Prostate gland (tissue), 2 donors: ENCODE measurements around the gene SVOP. TPM values are rescaled to one million over a fixed set of nuclear protein-coding genes. Genes with fewer than 3 reads are reported as not detected.
"Not testable (repeated sequence)": the region's sequence is repeated elsewhere in the genome, so short reads cannot be mapped to it uniquely, and the experiment has no call there.

Source experiments
- DNase-seq: peaks from one replicate; pipeline ENCODE4 v3.0.0-alpha.2; 2019; ENCODE audit warnings: low spot score
- H3K27ac ChIP-seq, 2 donors: fragments of 200-600 bp; sonication (generic); 2 replicates each; pipeline ENCODE4 v1.5.1; 2017 to 2019
- H3K27me3 ChIP-seq: fragments of 200-600 bp; sonication (generic); replicated peaks from 2 replicates; pipeline ENCODE4 v1.5.1; 2019; ENCODE audit not compliant: insufficient read depth
- H3K36me3 ChIP-seq, 2 donors: fragments of 200-600 bp; sonication (generic); 1 replicate in 1 of 2; 2 replicates in 1 of 2; pipeline versions ENCODE4 v1.5.1 to v1.8.1; 2017 to 2019
- H3K4me1 ChIP-seq: fragments of 200-600 bp; sonication (generic); replicated peaks from 2 replicates; pipeline ENCODE4 v1.5.1; 2019
- H3K4me3 ChIP-seq, 2 donors: fragments of 200-600 bp; sonication (generic); 2 replicates each; pipeline ENCODE4 v1.5.1; 2017 to 2019
- H3K9me3 ChIP-seq: fragments of 200-600 bp; sonication (generic); 2 replicates; pipeline ENCODE4 v1.5.1; 2017
- POLR2A ChIP-seq: fragments of 450-650 bp; IDR thresholded peaks from one replicate; pipeline ENCODE4 v1.6.1; 2016; ENCODE audit warnings: antibody characterized with exemption, mild to moderate bottlenecking
- POLR2AphosphoS5 ChIP-seq: sonication (generic); formaldehyde crosslinking; IDR thresholded peaks from one replicate; pipeline ENCODE4 v1.6.1; 2017; ENCODE audit warnings: antibody characterized with exemption
- WGBS: methylation state at CpG from one replicate; pipeline ENCODE4 v1.1.5; 2018; 5-methylcytosine and 5-hydroxymethylcytosine counted together
- intact Hi-C: fragments of 100-400 bp; cut with DNase I; formaldehyde crosslinking; loops from one replicate; pipeline ENCODE4 v1.14.2; 2022
- total RNA-seq, 2 donors: library from RNA; depleted of rRNA; stranded (reverse); fragments of >200 nt; gene quantifications; one replicate each; pipeline ENCODE4 v1.1.0, GENCODE V29; 2016
- TF ChIP-seq, protein P1 (sequence below), 4 experiments: fragments of 200-600 bp in 2 of 4; fragments of 450-650 bp in 2 of 4; sonication (generic) in 2 of 4; IDR thresholded peaks; 1 replicate in 3 of 4; 2 replicates in 1 of 4; pipeline ENCODE4 v1.5.1; 2016 to 2019; ENCODE audit warnings: antibody characterized with exemption in 4 of 4, mild to moderate bottlenecking in 2 of 4, moderate library complexity in 2 of 4

Gene SVOP
- total RNA-seq, 2 donors from 2014 or later: 0.06 TPM; not detected in 1

DNA sequence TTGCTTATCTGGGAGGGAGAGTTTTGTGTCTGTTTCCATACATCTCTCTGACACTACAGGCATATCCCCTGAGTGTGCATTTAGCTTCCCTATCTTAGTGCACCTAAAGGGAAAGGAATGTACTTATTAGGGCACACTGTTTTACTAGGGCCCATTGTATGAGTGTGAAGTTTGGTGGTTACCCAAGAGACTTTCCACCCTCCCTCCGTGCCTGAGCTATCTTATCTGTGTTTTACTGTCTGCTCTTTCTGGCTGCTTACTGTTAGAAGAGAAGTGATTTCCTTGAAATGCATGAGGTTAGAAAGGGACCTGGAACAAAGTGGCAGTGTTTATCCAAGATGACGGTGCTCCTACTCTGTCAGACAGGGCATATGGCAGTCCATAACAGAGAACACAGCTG lies 8.5 kb upstream of the SVOP start:
- no peaks in the 10 kb centered on the region for H3K9me3 ChIP-seq
- no peak overlapping the region for H3K4me3 ChIP-seq
- TF ChIP-seq POLR2AphosphoS5 (no peak), POLR2A (no peak)
- TF ChIP-seq, protein P1, sequence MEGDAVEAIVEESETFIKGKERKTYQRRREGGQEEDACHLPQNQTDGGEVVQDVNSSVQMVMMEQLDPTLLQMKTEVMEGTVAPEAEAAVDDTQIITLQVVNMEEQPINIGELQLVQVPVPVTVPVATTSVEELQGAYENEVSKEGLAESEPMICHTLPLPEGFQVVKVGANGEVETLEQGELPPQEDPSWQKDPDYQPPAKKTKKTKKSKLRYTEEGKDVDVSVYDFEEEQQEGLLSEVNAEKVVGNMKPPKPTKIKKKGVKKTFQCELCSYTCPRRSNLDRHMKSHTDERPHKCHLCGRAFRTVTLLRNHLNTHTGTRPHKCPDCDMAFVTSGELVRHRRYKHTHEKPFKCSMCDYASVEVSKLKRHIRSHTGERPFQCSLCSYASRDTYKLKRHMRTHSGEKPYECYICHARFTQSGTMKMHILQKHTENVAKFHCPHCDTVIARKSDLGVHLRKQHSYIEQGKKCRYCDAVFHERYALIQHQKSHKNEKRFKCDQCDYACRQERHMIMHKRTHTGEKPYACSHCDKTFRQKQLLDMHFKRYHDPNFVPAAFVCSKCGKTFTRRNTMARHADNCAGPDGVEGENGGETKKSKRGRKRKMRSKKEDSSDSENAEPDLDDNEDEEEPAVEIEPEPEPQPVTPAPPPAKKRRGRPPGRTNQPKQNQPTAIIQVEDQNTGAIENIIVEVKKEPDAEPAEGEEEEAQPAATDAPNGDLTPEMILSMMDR (IDR thresholded peaks at IDR 0.05): no peak
- intact Hi-C loops: no loop called here
- no peaks in the 10 kb centered on the region for H3K36me3 ChIP-seq
- H3K27ac ChIP-seq: no peak overlapping the region
- H3K4me1 ChIP-seq: no peaks in the 10 kb centered on the region
- 48% methylated on average over 2 of the region's 2 CpGs for WGBS
- no peak for DNase-seq
- no peaks in the 10 kb centered on the region for H3K27me3 ChIP-seq

DNA sequence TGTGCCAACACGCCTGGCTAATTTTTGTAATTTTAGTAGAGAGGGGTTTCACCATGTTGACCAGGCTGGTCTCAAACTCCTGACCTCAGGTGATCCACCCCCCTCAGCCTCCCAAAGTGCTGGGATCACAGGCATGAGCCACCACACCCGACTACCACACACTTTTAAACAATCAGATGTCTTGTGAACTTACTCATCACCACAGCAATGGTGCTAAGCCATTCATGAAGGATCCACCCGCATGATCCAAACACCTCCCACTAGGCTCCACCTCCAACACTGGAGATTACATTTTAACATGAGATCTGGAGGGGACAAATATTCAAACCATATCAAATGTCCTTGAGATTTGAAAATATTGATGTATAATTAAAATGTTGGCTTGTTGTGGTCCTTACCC lies 7.8 kb upstream of the SVOP start:
- H3K27me3 ChIP-seq, H3K4me3 ChIP-seq, H3K4me1 ChIP-seq, H3K36me3 ChIP-seq, DNase-seq, H3K27ac ChIP-seq, H3K9me3 ChIP-seq, intact Hi-C loops: not testable (repeated sequence)
- WGBS: 76% methylated on average over 3 of the region's 3 CpGs

DNA sequence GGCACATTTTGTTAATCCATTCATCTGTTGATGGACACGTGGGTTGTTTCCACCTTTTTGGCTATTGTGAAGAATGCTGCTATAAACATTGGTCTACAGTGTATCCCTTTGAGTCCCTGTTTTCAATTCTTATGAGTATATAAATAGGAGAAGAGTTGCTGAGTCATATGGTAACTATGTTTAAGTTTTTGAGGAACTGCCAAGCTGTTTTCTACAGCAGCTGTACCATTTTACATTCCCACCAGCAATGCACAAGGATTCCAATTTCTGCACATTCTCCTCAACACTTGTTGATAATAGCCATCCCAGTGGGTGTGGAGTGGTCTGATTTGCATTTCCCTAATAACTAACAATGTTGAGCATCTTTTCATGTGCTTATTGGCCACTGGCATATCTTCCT lies 6.9 kb upstream of the SVOP start:
- TF ChIP-seq, protein P1 (IDR thresholded peaks at IDR 0.05): no peak
- TF ChIP-seq POLR2AphosphoS5 (no peak), POLR2A (no peak)
- Histone ChIP-seq H3K27me3 (no peaks in the 10 kb centered on the region), H3K27ac (no peak overlapping the region), H3K36me3 (no peaks in the 10 kb centered on the region), H3K4me3 (no peak overlapping the region), H3K9me3 (no peaks in the 10 kb centered on the region), H3K4me1 (no peaks in the 10 kb centered on the region)
- intact Hi-C loops: no loop called here
- 31% methylated on average over 1 of the region's 1 CpG for WGBS
- DNase-seq: no peak

DNA sequence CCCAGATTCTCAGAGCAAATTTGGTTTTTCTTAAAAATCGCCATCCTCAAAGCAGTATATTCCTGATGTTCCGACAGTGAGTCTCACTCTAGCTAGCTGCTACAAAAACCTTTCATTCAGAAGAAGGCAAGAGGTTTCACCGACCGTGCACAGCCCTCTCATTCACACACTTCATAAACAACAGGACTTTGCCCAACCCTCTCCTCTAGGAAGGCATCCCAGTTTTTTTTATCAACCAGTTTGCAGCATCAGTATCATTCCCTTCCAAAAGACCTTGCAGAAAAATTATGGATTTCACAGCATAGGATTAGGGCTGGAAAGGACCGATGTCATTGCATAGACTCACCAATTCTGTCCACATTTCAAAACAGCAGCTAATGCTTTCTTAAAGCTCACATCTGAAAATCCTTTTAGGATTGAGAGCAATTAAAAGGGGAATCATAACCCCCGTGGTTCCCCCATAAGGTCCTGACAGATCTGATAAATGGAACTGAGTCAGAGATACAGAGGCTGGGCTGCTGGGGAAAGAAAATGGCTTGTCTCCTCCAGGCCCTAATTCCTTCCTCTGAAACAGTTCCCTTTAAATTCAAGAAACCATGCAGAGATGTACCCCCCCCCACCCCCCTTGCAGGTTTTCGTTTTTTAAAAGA lies 597 bp downstream of the SVOP start:
- no peak for DNase-seq
- H3K36me3 ChIP-seq: no peaks in the 10 kb centered on the region
- H3K4me3 ChIP-seq: no peak overlapping the region
- intact Hi-C loops: no loop called here
- H3K27ac ChIP-seq: no peak overlapping the region
- no peaks in the 10 kb centered on the region for H3K9me3 ChIP-seq
- no peaks in the 10 kb centered on the region for H3K4me1 ChIP-seq
- 68% methylated on average over 7 of the region's 7 CpGs for WGBS
- no peak for TF ChIP-seq POLR2A
- TF ChIP-seq, protein P1 (IDR thresholded peaks at IDR 0.05): no peak
- TF ChIP-seq POLR2AphosphoS5: no peak
- no peaks in the 10 kb centered on the region for H3K27me3 ChIP-seq

DNA sequence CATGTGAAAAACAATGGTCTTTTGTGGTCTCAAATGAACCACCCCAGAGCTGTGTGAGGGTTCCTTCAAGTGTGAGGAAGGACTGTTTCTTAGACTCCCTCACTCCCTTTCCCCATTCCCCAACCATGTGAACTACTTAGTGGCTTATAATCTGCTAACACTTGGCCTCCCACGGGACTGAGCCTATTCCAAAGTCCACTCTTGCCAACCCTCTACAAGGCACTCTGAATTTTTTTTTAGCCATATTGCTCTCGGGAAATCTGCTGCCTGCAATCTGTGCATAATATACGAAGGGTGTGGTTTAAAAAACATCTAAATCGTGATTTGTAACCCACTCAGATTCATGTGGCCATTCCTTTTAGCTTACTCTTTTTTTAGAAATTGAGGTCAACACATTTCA lies 2.6 kb downstream of the SVOP start:
- intact Hi-C loops: no loop called here
- Histone ChIP-seq H3K9me3 (no peaks in the 10 kb centered on the region), H3K4me1 (no peaks in the 10 kb centered on the region), H3K27ac (no peak overlapping the region), H3K4me3 (no peak overlapping the region), H3K27me3 (no peaks in the 10 kb centered on the region), H3K36me3 (no peaks in the 10 kb centered on the region)
- TF ChIP-seq POLR2AphosphoS5: no peak
- WGBS: 77% methylated on average over 4 of the region's 4 CpGs
- DNase-seq: no peak

GRCh38 chr12:109016978-109017377 lies 3.9 kb downstream of the SVOP start:
- intact Hi-C loops: no loop called here
- no peak overlapping the region for H3K4me3 ChIP-seq
- WGBS: 68% methylated on average over 6 of the region's 6 CpGs
- H3K9me3 ChIP-seq: no peaks in the 10 kb centered on the region
- DNase-seq: no peak
- H3K27ac ChIP-seq: no peak overlapping the region
- H3K4me1 ChIP-seq: no peaks in the 10 kb centered on the region
- H3K27me3 ChIP-seq: no peaks in the 10 kb centered on the region
- TF ChIP-seq POLR2A (no peak), POLR2AphosphoS5 (no peak)
- TF ChIP-seq, protein P1 (IDR thresholded peaks at IDR 0.05): no peak
- no peaks in the 10 kb centered on the region for H3K36me3 ChIP-seq
